ENCODE data around the gene USPL1.

Gene USPL1

DNA sequence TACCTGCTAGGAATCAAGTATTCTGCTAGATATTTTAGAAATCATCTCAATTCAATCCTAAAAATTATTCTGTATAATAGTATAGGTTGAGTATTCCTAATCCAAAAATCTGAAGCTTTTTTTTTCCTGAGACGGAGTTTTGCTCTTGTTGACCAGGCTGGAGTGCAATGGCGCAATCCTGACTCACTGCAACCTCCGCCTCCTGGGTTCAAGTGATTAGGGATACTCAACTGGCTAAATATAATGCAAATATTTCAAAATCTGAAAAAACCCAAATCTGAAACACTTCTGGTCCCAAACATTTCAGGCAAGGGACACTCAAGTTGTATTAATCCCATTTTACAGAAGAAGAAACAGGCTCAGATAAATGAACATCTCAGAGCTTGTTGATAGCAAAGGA, 17.2 kb upstream of the USPL1 start:
- TF ChIP-seq TCF4 (CRISPR knock-in tag; IDR thresholded peaks at IDR 0.05; ENCODE audit: borderline replicate concordance) = no peak
- no peak for TF ChIP-seq ZFP3 (CRISPR knock-in tag; IDR thresholded peaks at IDR 0.05)
- TF ChIP-seq OSR1 (CRISPR knock-in tag; IDR thresholded peaks at IDR 0.05) = no peak
- no peak for TF ChIP-seq CSDC2 (CRISPR knock-in tag; IDR thresholded peaks at IDR 0.05)
- no peak for TF ChIP-seq ZNF8 (CRISPR knock-in tag; IDR thresholded peaks at IDR 0.05)
- TF ChIP-seq PPARA (CRISPR knock-in tag; IDR thresholded peaks at IDR 0.05; ENCODE audit: borderline replicate concordance) = no peak
- no peak for TF ChIP-seq ARNTL (CRISPR knock-in tag; IDR thresholded peaks at IDR 0.05; ENCODE audit: borderline replicate concordance, low read depth)
- no peak for TF ChIP-seq ZNF565 (CRISPR knock-in tag; conservative IDR thresholded peaks at IDR 0.05; ENCODE audit: low read depth)
- TF ChIP-seq ZC3H10 (CRISPR knock-in tag; IDR thresholded peaks at IDR 0.05) = no peak
- TF ChIP-seq, protein P1, sequence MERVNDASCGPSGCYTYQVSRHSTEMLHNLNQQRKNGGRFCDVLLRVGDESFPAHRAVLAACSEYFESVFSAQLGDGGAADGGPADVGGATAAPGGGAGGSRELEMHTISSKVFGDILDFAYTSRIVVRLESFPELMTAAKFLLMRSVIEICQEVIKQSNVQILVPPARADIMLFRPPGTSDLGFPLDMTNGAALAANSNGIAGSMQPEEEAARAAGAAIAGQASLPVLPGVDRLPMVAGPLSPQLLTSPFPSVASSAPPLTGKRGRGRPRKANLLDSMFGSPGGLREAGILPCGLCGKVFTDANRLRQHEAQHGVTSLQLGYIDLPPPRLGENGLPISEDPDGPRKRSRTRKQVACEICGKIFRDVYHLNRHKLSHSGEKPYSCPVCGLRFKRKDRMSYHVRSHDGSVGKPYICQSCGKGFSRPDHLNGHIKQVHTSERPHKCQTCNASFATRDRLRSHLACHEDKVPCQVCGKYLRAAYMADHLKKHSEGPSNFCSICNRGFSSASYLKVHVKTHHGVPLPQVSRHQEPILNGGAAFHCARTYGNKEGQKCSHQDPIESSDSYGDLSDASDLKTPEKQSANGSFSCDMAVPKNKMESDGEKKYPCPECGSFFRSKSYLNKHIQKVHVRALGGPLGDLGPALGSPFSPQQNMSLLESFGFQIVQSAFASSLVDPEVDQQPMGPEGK (CRISPR knock-in tag; IDR thresholded peaks at IDR 0.05; ENCODE audit: borderline replicate concordance) = no peak
- no peak for TF ChIP-seq ZNF70 (CRISPR knock-in tag; IDR thresholded peaks at IDR 0.05)
- TF ChIP-seq ESRRG (CRISPR knock-in tag; IDR thresholded peaks at IDR 0.05) = no peak
- TF ChIP-seq, protein P2, sequence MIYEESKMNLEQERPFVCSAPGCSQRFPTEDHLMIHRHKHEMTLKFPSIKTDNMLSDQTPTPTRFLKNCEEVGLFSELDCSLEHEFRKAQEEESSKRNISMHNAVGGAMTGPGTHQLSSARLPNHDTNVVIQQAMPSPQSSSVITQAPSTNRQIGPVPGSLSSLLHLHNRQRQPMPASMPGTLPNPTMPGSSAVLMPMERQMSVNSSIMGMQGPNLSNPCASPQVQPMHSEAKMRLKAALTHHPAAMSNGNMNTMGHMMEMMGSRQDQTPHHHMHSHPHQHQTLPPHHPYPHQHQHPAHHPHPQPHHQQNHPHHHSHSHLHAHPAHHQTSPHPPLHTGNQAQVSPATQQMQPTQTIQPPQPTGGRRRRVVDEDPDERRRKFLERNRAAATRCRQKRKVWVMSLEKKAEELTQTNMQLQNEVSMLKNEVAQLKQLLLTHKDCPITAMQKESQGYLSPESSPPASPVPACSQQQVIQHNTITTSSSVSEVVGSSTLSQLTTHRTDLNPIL (CRISPR knock-in tag; IDR thresholded peaks at IDR 0.05; ENCODE audit: low read depth) = no peak
- no peak for ATAC-seq

DNA sequence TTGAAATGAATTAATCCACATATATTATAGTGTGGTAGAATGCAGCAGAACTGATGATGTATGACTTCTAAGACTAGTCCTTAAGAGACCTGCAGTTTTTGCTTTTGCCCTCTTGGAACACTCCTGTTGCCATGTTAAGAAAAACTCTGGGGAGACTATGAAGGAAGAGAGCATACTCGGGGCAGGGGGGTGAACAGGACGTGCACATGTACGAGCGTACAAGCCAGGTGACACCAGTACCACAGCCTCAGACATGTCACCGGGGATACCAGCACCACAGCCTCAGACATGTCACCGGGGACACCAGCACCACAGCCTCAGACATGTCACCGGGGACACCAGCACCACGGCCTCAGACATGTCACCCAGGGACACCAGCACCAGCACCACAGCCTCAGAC, 15.9 kb upstream of the USPL1 start:
- no peak for ATAC-seq
- TF ChIP-seq ARNTL (CRISPR knock-in tag; IDR thresholded peaks at IDR 0.05; ENCODE audit: borderline replicate concordance, low read depth) = no peak
- TF ChIP-seq, protein P3, sequence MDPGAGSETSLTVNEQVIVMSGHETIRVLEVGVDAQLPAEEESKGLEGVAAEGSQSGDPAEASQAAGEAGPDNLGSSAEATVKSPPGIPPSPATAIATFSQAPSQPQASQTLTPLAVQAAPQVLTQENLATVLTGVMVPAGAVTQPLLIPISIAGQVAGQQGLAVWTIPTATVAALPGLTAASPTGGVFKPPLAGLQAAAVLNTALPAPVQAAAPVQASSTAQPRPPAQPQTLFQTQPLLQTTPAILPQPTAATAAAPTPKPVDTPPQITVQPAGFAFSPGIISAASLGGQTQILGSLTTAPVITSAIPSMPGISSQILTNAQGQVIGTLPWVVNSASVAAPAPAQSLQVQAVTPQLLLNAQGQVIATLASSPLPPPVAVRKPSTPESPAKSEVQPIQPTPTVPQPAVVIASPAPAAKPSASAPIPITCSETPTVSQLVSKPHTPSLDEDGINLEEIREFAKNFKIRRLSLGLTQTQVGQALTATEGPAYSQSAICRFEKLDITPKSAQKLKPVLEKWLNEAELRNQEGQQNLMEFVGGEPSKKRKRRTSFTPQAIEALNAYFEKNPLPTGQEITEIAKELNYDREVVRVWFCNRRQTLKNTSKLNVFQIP (CRISPR knock-in tag; IDR thresholded peaks at IDR 0.05; ENCODE audit: borderline replicate concordance, low read depth) = no peak
- no peak for TF ChIP-seq GLIS3 (CRISPR knock-in tag; IDR thresholded peaks at IDR 0.05)
- no peak for TF ChIP-seq ZFP30 (CRISPR knock-in tag; IDR thresholded peaks at IDR 0.05)
- no peak for TF ChIP-seq ZNF565 (CRISPR knock-in tag; conservative IDR thresholded peaks at IDR 0.05; ENCODE audit: low read depth)
- no peak for TF ChIP-seq TCF4 (CRISPR knock-in tag; IDR thresholded peaks at IDR 0.05; ENCODE audit: borderline replicate concordance)
- TF ChIP-seq, protein P4, sequence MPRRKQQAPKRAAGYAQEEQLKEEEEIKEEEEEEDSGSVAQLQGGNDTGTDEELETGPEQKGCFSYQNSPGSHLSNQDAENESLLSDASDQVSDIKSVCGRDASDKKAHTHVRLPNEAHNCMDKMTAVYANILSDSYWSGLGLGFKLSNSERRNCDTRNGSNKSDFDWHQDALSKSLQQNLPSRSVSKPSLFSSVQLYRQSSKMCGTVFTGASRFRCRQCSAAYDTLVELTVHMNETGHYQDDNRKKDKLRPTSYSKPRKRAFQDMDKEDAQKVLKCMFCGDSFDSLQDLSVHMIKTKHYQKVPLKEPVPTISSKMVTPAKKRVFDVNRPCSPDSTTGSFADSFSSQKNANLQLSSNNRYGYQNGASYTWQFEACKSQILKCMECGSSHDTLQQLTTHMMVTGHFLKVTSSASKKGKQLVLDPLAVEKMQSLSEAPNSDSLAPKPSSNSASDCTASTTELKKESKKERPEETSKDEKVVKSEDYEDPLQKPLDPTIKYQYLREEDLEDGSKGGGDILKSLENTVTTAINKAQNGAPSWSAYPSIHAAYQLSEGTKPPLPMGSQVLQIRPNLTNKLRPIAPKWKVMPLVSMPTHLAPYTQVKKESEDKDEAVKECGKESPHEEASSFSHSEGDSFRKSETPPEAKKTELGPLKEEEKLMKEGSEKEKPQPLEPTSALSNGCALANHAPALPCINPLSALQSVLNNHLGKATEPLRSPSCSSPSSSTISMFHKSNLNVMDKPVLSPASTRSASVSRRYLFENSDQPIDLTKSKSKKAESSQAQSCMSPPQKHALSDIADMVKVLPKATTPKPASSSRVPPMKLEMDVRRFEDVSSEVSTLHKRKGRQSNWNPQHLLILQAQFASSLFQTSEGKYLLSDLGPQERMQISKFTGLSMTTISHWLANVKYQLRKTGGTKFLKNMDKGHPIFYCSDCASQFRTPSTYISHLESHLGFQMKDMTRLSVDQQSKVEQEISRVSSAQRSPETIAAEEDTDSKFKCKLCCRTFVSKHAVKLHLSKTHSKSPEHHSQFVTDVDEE (CRISPR knock-in tag; IDR thresholded peaks at IDR 0.05) = no peak

DNA sequence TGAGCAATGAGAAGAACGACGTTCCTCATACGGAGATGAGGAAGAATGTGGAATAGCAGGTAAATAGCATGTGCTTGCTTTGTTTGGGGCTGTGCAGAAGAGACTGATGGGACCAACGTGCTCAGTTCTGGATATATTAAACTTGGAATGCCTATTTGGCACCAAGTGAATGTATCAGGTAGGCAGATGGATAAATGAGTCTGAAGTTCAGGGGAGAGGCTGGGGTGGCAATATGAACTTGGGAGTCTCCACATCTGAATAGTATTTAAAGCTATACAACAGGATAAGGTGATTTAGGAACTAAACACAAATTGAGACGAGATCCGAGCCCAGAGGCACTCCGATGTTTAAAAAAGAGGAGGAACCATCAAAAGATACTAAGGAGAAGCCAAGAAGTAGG, 12.7 kb upstream of the USPL1 start:
- ATAC-seq = no peak

More for the DNA sequence above, 12.7 kb upstream of the USPL1 start:
- TF ChIP-seq TCF4 (CRISPR knock-in tag; IDR thresholded peaks at IDR 0.05; ENCODE audit: borderline replicate concordance) = no peak
- no peak for TF ChIP-seq ARNTL (CRISPR knock-in tag; IDR thresholded peaks at IDR 0.05; ENCODE audit: borderline replicate concordance, low read depth)
- TF ChIP-seq OSR1 (CRISPR knock-in tag; IDR thresholded peaks at IDR 0.05) = no peak
- TF ChIP-seq CSDC2 (CRISPR knock-in tag; IDR thresholded peaks at IDR 0.05) = no peak
- TF ChIP-seq ZFP30 (CRISPR knock-in tag; IDR thresholded peaks at IDR 0.05) = no peak
- no peak for TF ChIP-seq ZNF70 (CRISPR knock-in tag; IDR thresholded peaks at IDR 0.05)
- TF ChIP-seq ZFP3 (CRISPR knock-in tag; IDR thresholded peaks at IDR 0.05) = no peak
- TF ChIP-seq TOX (CRISPR knock-in tag; IDR thresholded peaks at IDR 0.05; ENCODE audit: borderline replicate concordance) = no peak
- TF ChIP-seq PPARA (CRISPR knock-in tag; IDR thresholded peaks at IDR 0.05; ENCODE audit: borderline replicate concordance) = no peak
- TF ChIP-seq ZC3H10 (CRISPR knock-in tag; IDR thresholded peaks at IDR 0.05) = no peak
- TF ChIP-seq, protein P4 (CRISPR knock-in tag; IDR thresholded peaks at IDR 0.05) = no peak
- TF ChIP-seq ZNF565 (CRISPR knock-in tag; conservative IDR thresholded peaks at IDR 0.05; ENCODE audit: low read depth) = no peak
- TF ChIP-seq RARB (CRISPR knock-in tag; IDR thresholded peaks at IDR 0.05) = no peak
- TF ChIP-seq, protein P1 (CRISPR knock-in tag; IDR thresholded peaks at IDR 0.05; ENCODE audit: borderline replicate concordance) = no peak
- TF ChIP-seq, protein P3 (CRISPR knock-in tag; IDR thresholded peaks at IDR 0.05; ENCODE audit: borderline replicate concordance, low read depth) = no peak
- TF ChIP-seq BACH2 (CRISPR knock-in tag; IDR thresholded peaks at IDR 0.05; ENCODE audit: borderline replicate concordance) = no peak
- no peak for TF ChIP-seq GLIS3 (CRISPR knock-in tag; IDR thresholded peaks at IDR 0.05)
- no peak for TF ChIP-seq SNAI2 (CRISPR knock-in tag; IDR thresholded peaks at IDR 0.05)
- TF ChIP-seq ISL1 (CRISPR knock-in tag; IDR thresholded peaks at IDR 0.05) = no peak
- no peak for TF ChIP-seq ZNF8 (CRISPR knock-in tag; IDR thresholded peaks at IDR 0.05)

Data from SK-N-SH treated with all-trans-retinoic acid at 6 μM for 48 hours (cell line).